ENCODE data around the gene MYO18B.

The MYO18B gene

GRCh38 chr22:25896592-25896991 is 154.6 kb downstream of the MYO18B start:
- Histone ChIP-seq H3K27me3 (replicated peaks; ENCODE audit: control insufficient read depth, insufficient read depth, low read length) (no peaks in the 10 kb centered on the region; the same call in 1 of the 2 replicates), H3K4me3 (replicated peaks; ENCODE audit: low read depth, low read length) (no peak overlapping the region), H3K36me3 (ENCODE audit: control insufficient read depth, insufficient read depth, low read length) (no peaks in the 10 kb centered on the region)
- no peak for DNase-seq (ENCODE audit: extremely low read depth, insufficient read length)
- no peak for TF ChIP-seq CTCF (IDR thresholded peaks at IDR 0.05; ENCODE audit: insufficient read depth, low read length, poor library complexity, severe bottlenecking)

- Histone ChIP-seq H3K36me3 (ENCODE audit: control insufficient read depth, insufficient read depth, low read length) (no peaks in the 10 kb centered on the region), H3K27me3 (replicated peaks; ENCODE audit: control insufficient read depth, insufficient read depth, low read length) (no peaks in the 10 kb centered on the region), H3K4me3 (replicated peaks; ENCODE audit: low read depth, low read length) (no peak overlapping the region)
- TF ChIP-seq CTCF (IDR thresholded peaks at IDR 0.05; ENCODE audit: insufficient read depth, low read length, poor library complexity, severe bottlenecking): peak; percentile 48
- DNase-seq (ENCODE audit: extremely low read depth, insufficient read length): no peak
These were observed 156.8 kb downstream of the MYO18B start for GRCh38 chr22:25898707-25899365.

- no peaks in the 10 kb centered on the region for H3K27me3 ChIP-seq (replicated peaks; ENCODE audit: control insufficient read depth, insufficient read depth, low read length)
- TF ChIP-seq CTCF (IDR thresholded peaks at IDR 0.05; ENCODE audit: insufficient read depth, low read length, poor library complexity, severe bottlenecking): no peak
- DNase-seq (ENCODE audit: extremely low read depth, insufficient read length): no peak
- H3K4me3 ChIP-seq (replicated peaks; ENCODE audit: low read depth, low read length): no peak overlapping the region
- no peaks in the 10 kb centered on the region for H3K36me3 ChIP-seq (ENCODE audit: control insufficient read depth, insufficient read depth, low read length)
These were observed 157.6 kb downstream of the MYO18B start for GRCh38 chr22:25899566-25899965.

GRCh38 chr22:25900390-25900789 is 158.4 kb downstream of the MYO18B start:
- no peaks in the 10 kb centered on the region for H3K36me3 ChIP-seq (ENCODE audit: control insufficient read depth, insufficient read depth, low read length)

GRCh38 chr22:25900880-25901279 is 158.9 kb downstream of the MYO18B start:
- H3K27me3 ChIP-seq (replicated peaks; ENCODE audit: control insufficient read depth, insufficient read depth, low read length): no peaks in the 10 kb centered on the region
- H3K36me3 ChIP-seq (ENCODE audit: control insufficient read depth, insufficient read depth, low read length): no peaks in the 10 kb centered on the region
- no peak for DNase-seq (ENCODE audit: extremely low read depth, insufficient read length)
- H3K4me3 ChIP-seq (replicated peaks; ENCODE audit: low read depth, low read length): no peak overlapping the region
- TF ChIP-seq CTCF (IDR thresholded peaks at IDR 0.05; ENCODE audit: insufficient read depth, low read length, poor library complexity, severe bottlenecking): no peak

More at GRCh38 chr22:25900390-25900789, 158.4 kb downstream of the MYO18B start:
- Histone ChIP-seq H3K4me3 (replicated peaks; ENCODE audit: low read depth, low read length) (no peak overlapping the region), H3K27me3 (replicated peaks; ENCODE audit: control insufficient read depth, insufficient read depth, low read length) (no peaks in the 10 kb centered on the region)
- TF ChIP-seq CTCF (IDR thresholded peaks at IDR 0.05; ENCODE audit: insufficient read depth, low read length, poor library complexity, severe bottlenecking): no peak
- DNase-seq (ENCODE audit: extremely low read depth, insufficient read length): no peak

- H3K36me3 ChIP-seq (ENCODE audit: control insufficient read depth, insufficient read depth, low read length): no peaks in the 10 kb centered on the region
- no peak for DNase-seq (ENCODE audit: extremely low read depth, insufficient read length)
- H3K27me3 ChIP-seq (replicated peaks; ENCODE audit: control insufficient read depth, insufficient read depth, low read length): no peaks in the 10 kb centered on the region
- H3K4me3 ChIP-seq (replicated peaks; ENCODE audit: low read depth, low read length): no peak overlapping the region
- no peak for TF ChIP-seq CTCF (IDR thresholded peaks at IDR 0.05; ENCODE audit: insufficient read depth, low read length, poor library complexity, severe bottlenecking)
These were observed 160.4 kb downstream of the MYO18B start for GRCh38 chr22:25902402-25902801.

All from GM06990 (cell line).